ENCODE data around the gene SERPINA4.

DNA sequence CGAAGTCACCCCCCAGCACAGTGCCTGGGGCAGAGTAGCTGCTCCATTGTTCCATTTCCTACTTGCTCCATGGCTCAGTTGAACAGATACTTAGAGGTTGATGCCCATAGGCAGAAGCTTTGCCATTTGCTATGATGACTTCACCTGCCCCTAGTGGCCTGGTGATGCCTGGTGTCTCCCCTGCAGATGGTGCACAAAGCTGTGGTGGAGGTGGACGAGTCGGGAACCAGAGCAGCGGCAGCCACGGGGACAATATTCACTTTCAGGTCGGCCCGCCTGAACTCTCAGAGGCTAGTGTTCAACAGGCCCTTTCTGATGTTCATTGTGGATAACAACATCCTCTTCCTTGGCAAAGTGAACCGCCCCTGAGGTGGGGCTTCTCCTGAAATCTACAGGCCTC lies 30.6 kb downstream of the SERPINA4 start:
- no peak for TF ChIP-seq EZH2 (IDR thresholded peaks at IDR 0.05; ENCODE audit: low read depth, unreplicated experiment)
- TF ChIP-seq POLR2AphosphoS5 (IDR thresholded peaks at IDR 0.05; ENCODE audit: low read depth): no peak
- TF ChIP-seq, protein P1, sequence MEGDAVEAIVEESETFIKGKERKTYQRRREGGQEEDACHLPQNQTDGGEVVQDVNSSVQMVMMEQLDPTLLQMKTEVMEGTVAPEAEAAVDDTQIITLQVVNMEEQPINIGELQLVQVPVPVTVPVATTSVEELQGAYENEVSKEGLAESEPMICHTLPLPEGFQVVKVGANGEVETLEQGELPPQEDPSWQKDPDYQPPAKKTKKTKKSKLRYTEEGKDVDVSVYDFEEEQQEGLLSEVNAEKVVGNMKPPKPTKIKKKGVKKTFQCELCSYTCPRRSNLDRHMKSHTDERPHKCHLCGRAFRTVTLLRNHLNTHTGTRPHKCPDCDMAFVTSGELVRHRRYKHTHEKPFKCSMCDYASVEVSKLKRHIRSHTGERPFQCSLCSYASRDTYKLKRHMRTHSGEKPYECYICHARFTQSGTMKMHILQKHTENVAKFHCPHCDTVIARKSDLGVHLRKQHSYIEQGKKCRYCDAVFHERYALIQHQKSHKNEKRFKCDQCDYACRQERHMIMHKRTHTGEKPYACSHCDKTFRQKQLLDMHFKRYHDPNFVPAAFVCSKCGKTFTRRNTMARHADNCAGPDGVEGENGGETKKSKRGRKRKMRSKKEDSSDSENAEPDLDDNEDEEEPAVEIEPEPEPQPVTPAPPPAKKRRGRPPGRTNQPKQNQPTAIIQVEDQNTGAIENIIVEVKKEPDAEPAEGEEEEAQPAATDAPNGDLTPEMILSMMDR (conservative IDR thresholded peaks at IDR 0.05; ENCODE audit: low read depth in 2 of 2): no peak

Measured in GM23338 (cell line).